DOHH2 (cell line): Measurements from ENCODE around the gene TADA1.

Experiments
- H3F3A ChIP-seq: fragments of 200-600 bp; sonication (generic), shearing (Covaris generic); 2 replicates; pipeline ENCODE4 v1.6.0; 2016; ENCODE audit warnings: antibody characterized with exemption, mild to moderate bottlenecking; ENCODE audit not compliant: control insufficient read depth, insufficient read depth
- H3K27ac ChIP-seq: fragments of 200-600 bp; sonication (generic); 2 replicates; pipeline ENCODE4 v1.5.1; 2014; ENCODE audit warnings: low read depth, mild to moderate bottlenecking, low read length, moderate library complexity
- H3K27me3 ChIP-seq: fragments of 200-600 bp; sonication (generic); 2 replicates; pipeline ENCODE4 v1.6.1; 2014; ENCODE audit warnings: mild to moderate bottlenecking, low read length, mixed read lengths; ENCODE audit not compliant: control insufficient read depth
- H3K36me3 ChIP-seq: fragments of 200-600 bp; sonication (generic); 2 replicates; pipeline ENCODE4 v1.6.1; 2014; ENCODE audit warnings: mild to moderate bottlenecking, low read length, moderate library complexity, mixed read lengths; ENCODE audit not compliant: control insufficient read depth
- H3K4me1 ChIP-seq: fragments of 200-600 bp; sonication (generic); 2 replicates; pipeline ENCODE4 v1.6.1; 2014; ENCODE audit warnings: mild to moderate bottlenecking, low read length, mixed read lengths; ENCODE audit not compliant: control insufficient read depth
- H3K4me2 ChIP-seq: fragments of 200-600 bp; sonication (generic); 2 replicates; pipeline ENCODE4 v1.6.0; 2014; ENCODE audit warnings: mild to moderate bottlenecking, low read length, moderate library complexity
- H3K4me3 ChIP-seq: fragments of 200-600 bp; sonication (generic); 2 replicates; pipeline ENCODE4 v1.5.1; 2014; ENCODE audit warnings: mild to moderate bottlenecking, low read length, mixed read lengths
- H3K79me2 ChIP-seq: fragments of 200-600 bp; sonication (generic); 2 replicates; pipeline ENCODE4 v1.6.1; 2014; ENCODE audit warnings: mild to moderate bottlenecking, low read length, mixed read lengths; ENCODE audit not compliant: control insufficient read depth
- H3K9me2 ChIP-seq: fragments of 200-600 bp; sonication (generic); replicated peaks from 2 replicates; pipeline ENCODE4 v1.6.1; 2014; ENCODE audit warnings: mild to moderate bottlenecking, low read length, mixed read lengths; ENCODE audit not compliant: control insufficient read depth
- H3K9me3 ChIP-seq: fragments of 200-600 bp; sonication (generic); 2 replicates; pipeline ENCODE4 v1.6.1; 2014; ENCODE audit warnings: antibody characterized with exemption, low read length, mixed read lengths; ENCODE audit not compliant: control insufficient read depth, insufficient read depth
- H4K20me1 ChIP-seq: fragments of 200-600 bp; sonication (generic); 2 replicates; pipeline ENCODE4 v1.6.0; 2014; ENCODE audit warnings: low read depth, mild to moderate bottlenecking, antibody characterized with exemption, low read length, moderate library complexity; ENCODE audit not compliant: control insufficient read depth, insufficient read depth
- CTCF ChIP-seq: fragments of 200-600 bp; sonication (generic); IDR thresholded peaks from one replicate; pipeline ENCODE4 v1.5.1; 2014; ENCODE audit warnings: antibody characterized with exemption, mild to moderate bottlenecking, low read depth, low read length; ENCODE audit not compliant: poor library complexity, severe bottlenecking
- EZH2phosphoT487 ChIP-seq: fragments of 200-600 bp; sonication (generic); IDR thresholded peaks from 2 replicates; pipeline ENCODE4 v1.6.1; 2017; ENCODE audit warnings: borderline replicate concordance, mild to moderate bottlenecking, antibody characterized with exemption, low read length, moderate library complexity, mixed read lengths

Gene TADA1

DNA sequence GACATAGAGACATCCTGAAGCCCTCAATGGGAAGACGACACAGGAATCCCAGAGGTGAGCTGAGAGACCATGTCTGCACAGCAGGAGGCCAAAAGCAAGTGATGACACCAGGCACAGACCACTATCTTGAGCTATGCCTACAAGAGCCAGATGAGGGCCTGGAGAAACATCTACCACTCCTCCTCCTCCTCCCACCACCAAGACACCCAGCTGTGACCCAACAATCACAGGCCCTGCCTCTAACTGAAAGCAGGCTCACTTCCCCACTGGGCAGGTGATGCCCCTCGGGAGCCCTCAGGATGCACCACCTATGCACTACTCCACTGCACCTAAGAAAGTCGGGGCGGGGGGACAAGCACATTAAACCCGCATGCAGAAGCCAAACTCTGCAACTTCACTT lies 16.5 kb downstream of the TADA1 start:
- Histone ChIP-seq H3K36me3 (peaks cover 93% of the 10 kb centered on the region), H3K79me2 (0 out of 2 replicates have a peak, but pooled peaks cover 10% of the 10 kb centered on the region), H3K9me2 (no peaks in the 10 kb centered on the region), H3K27me3 (no peaks in the 10 kb centered on the region), H3K4me1 (no peaks in the 10 kb centered on the region), H3K4me2 (no peak overlapping the region), H3K9me3 (no peaks in the 10 kb centered on the region), H3K27ac (no peak overlapping the region), H3F3A (peaks cover 7% of the 10 kb centered on the region), H3K4me3 (no peak overlapping the region), H4K20me1 (no peaks in the 10 kb centered on the region)
- TF ChIP-seq EZH2phosphoT487 = no peak
- TF ChIP-seq CTCF = no peak

GRCh38 chr1:166858726-166859419 lies 17.2 kb downstream of the TADA1 start:
- Histone ChIP-seq H3K4me1 (no peaks in the 10 kb centered on the region), H4K20me1 (no peaks in the 10 kb centered on the region), H3K4me2 (no peak overlapping the region), H3K27ac (no peak overlapping the region), H3K36me3 (peaks cover 93% of the 10 kb centered on the region), H3K79me2 (peaks cover 14% of the 10 kb centered on the region), H3K9me3 (no peaks in the 10 kb centered on the region), H3K4me3 (no peak overlapping the region), H3K9me2 (no peaks in the 10 kb centered on the region), H3K27me3 (no peaks in the 10 kb centered on the region), H3F3A (peaks cover 7% of the 10 kb centered on the region)
- TF ChIP-seq EZH2phosphoT487 (no peak), CTCF (no peak)

DNA sequence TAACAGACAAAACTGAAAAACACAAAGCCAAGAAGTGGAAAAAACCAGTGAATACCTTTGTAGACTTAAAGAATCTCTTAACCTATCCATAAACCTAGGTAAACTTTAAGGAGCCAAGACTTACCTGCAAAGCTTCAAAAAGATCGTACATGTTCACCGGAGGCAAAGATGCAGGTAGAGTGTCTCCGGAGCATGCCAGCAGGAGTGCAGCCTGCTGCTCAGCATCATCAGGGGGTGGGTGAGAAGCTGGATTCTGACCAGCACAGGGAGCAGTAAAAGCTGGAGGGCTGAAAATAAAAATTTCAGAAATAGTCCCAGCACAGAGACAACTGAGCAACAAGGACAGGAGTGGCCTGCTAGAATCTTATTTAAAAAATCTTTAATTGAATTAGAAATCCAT lies 18.1 kb downstream of the TADA1 start:
- Histone ChIP-seq H3K27ac (no peak overlapping the region), H4K20me1 (no peaks in the 10 kb centered on the region), H3F3A (peaks cover 9% of the 10 kb centered on the region), H3K4me3 (no peak overlapping the region), H3K9me3 (no peaks in the 10 kb centered on the region), H3K27me3 (no peaks in the 10 kb centered on the region), H3K9me2 (no peaks in the 10 kb centered on the region), H3K79me2 (peaks cover 20% of the 10 kb centered on the region), H3K4me1 (peaks cover 2% of the 10 kb centered on the region), H3K36me3 (peaks cover 94% of the 10 kb centered on the region), H3K4me2 (no peak overlapping the region)
- no peak for TF ChIP-seq EZH2phosphoT487
- no peak for TF ChIP-seq CTCF
